NCI-H82 treated with DMSO at 0.1 percent for 48 hours (cell line): ENCODE data around the gene NSUN3.
"Not testable (repeated sequence)": the region's sequence is repeated elsewhere in the genome, so short reads cannot be mapped to it uniquely, and the experiment has no call there.

ENCODE experiments used
- DNase-seq: peaks from one replicate; lab custom pipeline; 2025; ENCODE audit not compliant: unreplicated experiment; lab: John Stamatoyannopoulos, UW

The NSUN3 gene

GRCh38 chr3:94062513-94063404 lies at the start of gene NSUN3, which contains the start of gene DHFR2:
TSS of gene NSUN3 (plus strand) at chr3:94063061. CDS start at chr3:94063127, 66 bp downstream.
TSS of gene DHFR2 (minus strand) at chr3:94062916. CDS start at chr3:94061511, 1,405 bp downstream.
- peak; percentile 96 for DNase-seq

GRCh38 chr3:94015025-94015424 lies 47.8 kb upstream of the NSUN3 start:
- no peak for DNase-seq

DNA sequence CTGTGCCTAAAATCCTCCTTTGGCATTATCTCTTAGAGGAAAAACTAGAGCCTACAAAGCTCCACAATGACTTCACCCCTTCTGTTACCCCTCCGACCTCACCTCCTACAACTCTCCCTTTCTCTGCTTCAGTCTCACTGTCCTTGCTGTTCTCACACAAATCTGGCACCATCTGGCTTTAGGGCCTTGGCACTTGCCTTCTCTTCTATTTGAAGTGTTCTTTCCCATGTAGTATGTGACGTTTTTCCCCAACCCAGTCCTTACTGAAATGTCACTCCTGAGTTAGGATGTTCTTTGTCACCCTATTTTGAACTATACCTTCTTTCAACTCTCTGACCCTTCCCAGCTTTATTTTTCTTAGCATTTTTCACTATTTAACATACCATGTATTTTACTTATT lies 43.2 kb upstream of the NSUN3 start:
- no peak for DNase-seq

DNA sequence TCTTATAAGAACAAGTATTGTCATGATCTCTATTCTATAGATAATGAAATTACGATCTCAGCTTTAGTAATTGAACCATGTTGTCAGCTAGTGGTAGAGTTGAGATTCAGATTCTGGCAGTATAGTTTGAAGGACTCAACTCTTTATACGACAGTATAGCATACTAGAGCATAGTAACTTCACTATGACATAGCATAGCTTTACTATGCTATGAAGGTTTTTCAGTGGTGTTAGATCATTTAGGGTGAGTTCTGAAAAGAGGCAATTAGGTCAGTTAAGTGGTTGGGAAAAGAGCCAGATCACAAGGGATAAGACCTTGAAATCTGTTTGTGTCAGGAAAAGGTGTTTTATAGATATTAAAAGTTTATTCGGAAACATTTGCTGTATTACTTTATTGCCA lies 42.6 kb upstream of the NSUN3 start:
- DNase-seq, result no peak

DNA sequence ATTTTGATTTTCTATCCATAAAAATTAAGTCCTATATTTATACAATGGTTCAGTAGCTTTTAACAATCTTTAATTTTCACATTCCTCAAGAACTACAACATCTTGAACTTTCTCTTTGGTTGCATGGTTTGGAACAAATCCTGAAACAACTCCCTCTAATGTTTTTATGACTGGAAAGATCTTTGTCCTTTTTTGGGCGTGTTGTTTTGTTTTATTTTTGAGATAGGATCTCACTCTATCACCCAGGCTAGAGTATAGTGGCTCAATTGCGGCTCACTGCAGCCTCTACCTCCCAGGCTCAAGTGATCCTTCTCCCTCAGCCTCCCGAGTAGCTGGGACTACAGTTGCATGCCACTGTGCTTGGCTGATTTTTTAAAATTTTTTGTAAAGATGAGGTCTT lies 38.5 kb upstream of the NSUN3 start:
- DNase-seq, result no peak

DNA sequence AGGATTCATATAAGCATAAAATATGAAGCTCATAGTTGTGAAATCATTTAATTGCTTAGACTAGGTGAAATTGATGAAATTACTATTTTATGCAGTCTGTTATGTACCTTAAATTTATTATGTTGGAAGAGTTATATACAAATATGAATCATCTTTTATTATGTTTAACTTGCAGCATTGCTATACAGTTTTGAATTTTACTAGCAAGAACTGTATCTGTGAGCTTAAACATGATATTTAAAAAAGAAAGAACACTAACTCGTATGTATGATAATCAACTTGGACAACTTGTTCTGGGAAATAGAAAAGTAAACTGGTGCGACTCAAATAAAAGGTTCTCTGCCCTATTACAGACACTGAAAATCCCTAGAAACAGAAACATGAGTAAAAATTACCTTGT lies 36.2 kb upstream of the NSUN3 start:
- DNase-seq, result no peak

- DNase-seq, result no peak
Measured at GRCh38 chr3:94028093-94028837, 34.6 kb upstream of the NSUN3 start, which contains the start of gene STX19. TSS of gene STX19 (minus strand) at chr3:94028597. CDS start at chr3:94015269, 13,328 bp downstream.

DNA sequence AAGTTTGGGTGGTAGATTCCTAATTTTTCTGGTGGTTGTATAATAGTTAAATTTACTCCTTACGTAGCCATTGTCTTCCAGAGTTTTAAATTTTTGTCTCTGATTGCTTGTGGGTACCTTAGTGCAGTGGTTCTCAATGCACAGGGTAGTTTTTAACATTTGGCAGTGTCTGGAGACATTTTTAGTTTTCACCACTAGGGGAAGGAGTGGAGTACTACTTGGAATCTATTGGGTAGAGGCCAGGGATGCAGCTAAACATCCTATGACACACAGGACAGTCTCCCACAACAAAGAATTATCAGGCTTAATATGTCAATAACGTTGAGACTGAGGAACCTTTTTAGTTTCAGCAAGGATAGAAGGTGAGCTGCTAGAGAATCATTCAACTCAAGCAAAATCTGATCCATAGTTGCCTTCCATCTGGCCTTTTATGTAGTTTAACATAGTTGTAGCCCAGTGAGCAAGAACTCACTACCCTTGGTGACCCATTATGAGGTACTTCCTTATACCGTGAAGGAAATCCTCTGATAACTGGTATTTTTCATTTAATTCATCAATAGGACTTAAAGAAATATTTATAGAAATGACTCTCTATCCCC lies 25.9 kb upstream of the NSUN3 start:
- DNase-seq, result peak; percentile 27

DNA sequence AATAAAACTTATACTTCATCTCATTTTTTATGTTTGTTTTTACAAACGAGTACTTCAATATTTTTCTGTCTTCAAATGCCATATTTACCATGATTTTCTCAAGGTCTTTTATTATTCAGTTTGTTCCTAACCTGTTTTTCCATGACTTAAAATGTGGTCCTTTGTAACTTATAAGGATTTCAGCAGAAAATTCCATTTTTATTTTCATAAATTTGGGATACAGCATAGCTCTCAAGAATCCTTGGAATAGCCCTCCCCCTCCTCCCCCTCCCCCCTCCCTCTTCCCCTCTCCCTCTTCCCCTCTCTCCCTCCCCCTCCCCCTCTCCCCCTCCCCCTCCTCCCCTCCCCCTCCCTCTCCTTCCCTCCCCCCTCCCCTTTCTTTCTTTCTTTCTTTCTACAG lies 19.6 kb upstream of the NSUN3 start:
- no peak for DNase-seq

GRCh38 chr3:94044100-94044936 lies 18.5 kb upstream of the NSUN3 start:
- not testable (repeated sequence) for DNase-seq

GRCh38 chr3:94046533-94046932 lies 16.3 kb upstream of the NSUN3 start:
- DNase-seq, result no peak

DNA sequence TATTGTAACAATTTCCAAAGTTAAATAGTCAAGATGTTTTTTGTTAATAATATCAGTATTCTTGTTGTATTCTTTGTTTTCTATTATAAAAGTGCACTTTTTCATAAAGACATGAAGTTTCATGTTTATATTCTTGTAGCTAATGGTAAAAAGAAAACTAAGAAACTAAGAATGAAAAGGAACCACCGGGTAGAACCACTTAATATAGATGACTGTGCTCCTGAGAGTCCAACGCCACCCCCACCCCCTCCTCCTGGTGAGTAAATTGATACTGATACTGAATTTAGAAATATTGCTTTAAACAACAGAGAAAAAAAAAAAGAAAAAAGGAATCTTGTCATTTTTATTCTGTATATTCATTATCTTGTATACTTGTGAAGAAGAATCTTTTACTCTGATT lies 13.6 kb upstream of the NSUN3 start:
- DNase-seq, result no peak

DNA sequence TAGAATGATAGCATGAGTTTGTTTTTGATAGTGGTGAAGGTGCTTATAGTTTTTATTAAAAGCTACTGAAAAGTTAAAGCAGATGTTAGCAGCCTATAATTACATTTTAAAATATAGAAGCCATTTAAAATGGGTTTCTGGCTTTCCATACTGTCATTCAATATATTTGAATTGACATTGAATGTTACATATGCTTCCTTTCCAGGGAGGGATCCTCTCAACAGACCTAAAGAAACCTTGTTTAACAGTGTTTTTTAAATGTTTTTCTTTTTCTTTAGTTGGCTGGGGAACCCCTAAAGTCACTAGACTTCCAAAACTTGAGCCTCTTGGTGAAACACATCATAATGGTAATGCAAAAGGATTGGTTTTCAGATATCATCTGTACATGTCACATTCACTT lies 12.3 kb upstream of the NSUN3 start:
- DNase-seq, result no peak

- no peak for DNase-seq
Measured at GRCh38 chr3:94061297-94061696, 1.6 kb upstream of the NSUN3 start.

- DNase-seq, result no peak
Measured at GRCh38 chr3:94063496-94064119, 747 bp downstream of the NSUN3 start.

- no peak for DNase-seq
Measured at GRCh38 chr3:94064243-94064860, 1.5 kb downstream of the NSUN3 start.

- no peak for DNase-seq
Measured at GRCh38 chr3:94065122-94065521, 2.3 kb downstream of the NSUN3 start.

DNA sequence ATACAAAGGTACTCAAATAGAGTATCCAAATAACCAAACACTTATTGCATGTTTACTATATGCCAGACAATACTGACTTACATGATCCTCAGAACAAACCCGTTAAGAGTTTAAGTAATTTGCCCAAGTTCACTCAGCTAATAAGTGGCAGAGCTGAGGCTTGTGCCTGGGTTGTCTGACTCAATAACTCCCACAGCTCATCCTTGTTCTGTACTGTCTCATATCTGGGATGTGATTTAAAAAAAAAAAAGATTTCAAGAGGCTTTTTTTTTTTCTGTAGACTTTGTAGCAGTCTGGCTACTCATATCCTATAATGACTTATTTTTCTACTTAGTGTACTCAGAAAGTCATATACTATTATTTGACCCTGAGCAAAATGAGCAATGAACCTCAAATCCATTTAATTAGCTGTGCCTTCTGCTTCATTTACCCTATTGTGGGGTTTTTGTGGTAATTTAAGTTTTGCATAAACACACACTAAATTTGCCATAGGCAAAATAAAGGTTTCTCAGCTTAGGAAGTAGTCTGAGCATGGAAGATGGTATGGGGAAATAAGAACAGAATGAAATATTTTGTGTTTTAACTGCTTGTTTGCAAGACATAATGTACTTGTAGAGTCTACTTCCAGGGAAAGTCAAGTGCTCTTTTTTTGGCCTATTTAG lies 3.1 kb downstream of the NSUN3 start:
- DNase-seq, result no peak
